Ovary (tissue), 9 donors: ENCODE data around the gene KRTAP6-1. TPM values are rescaled to one million over a fixed set of nuclear protein-coding genes. Genes with fewer than 3 reads are reported as not detected.

Experiments used
- DNase-seq, 5 donors: peaks; one replicate each; pipeline ENCODE4 v3.0.0-alpha.2; 2019 to 2020
- H3K27ac ChIP-seq, 2 donors: fragments of 200-600 bp; one replicate each; pipeline versions ENCODE4 v1.5.1 to v1.8.0; 2019 to 2022
- H3K27me3 ChIP-seq: fragments of 200-600 bp; one replicate; pipeline ENCODE4 v1.8.0; 2022
- H3K36me3 ChIP-seq: fragments of 200-600 bp; sonication (generic); one replicate; pipeline ENCODE4 v1.5.1; 2019
- H3K4me1 ChIP-seq: one replicate; pipeline ENCODE4 v1.8.1; 2013; ENCODE audit warnings: mild to moderate bottlenecking, moderate library complexity; ENCODE audit not compliant: insufficient read depth
- H3K4me3 ChIP-seq: fragments of 200-600 bp; sonication (generic); one replicate; pipeline ENCODE4 v1.5.1; 2017
- H3K9me3 ChIP-seq, 2 donors: fragments of 200-600 bp in 1 of 2; sonication (generic) in 1 of 2; one replicate each; pipeline versions ENCODE4 v1.5.1 to v1.8.1; 2013 to 2019; ENCODE audit warnings: mild to moderate bottlenecking in 1 of 2, moderate library complexity in 1 of 2
- CTCF ChIP-seq, 3 donors: fragments of 450-650 bp in 2 of 3; fragments of 200-600 bp in 1 of 3; IDR thresholded peaks; one replicate each; pipeline versions ENCODE4 v1.5.1 to v1.8.0; 2016 to 2022; ENCODE audit warnings: antibody characterized with exemption in 3 of 3, mild to moderate bottlenecking in 1 of 3
- EP300 ChIP-seq: sonication (generic); formaldehyde crosslinking; IDR thresholded peaks from one replicate; pipeline ENCODE4 v1.6.1; 2017; ENCODE audit warnings: antibody characterized with exemption
- POLR2A ChIP-seq: fragments of 450-650 bp; IDR thresholded peaks from one replicate; pipeline ENCODE4 v1.6.1; 2017; ENCODE audit warnings: antibody characterized with exemption, mild to moderate bottlenecking, moderate library complexity
- WGBS, 3 donors: extraction: QIAGEN DNeasy Blood & Tissue Kit in 1 of 3; methylation state at CpG; one replicate each; pipeline versions ENCODE4 v1.1.5 to v1.1.7; 2013 to 2017; 5-methylcytosine and 5-hydroxymethylcytosine counted together
- intact Hi-C, 4 donors: fragments of 100-400 bp; cut with DNase I; formaldehyde crosslinking; loops; one replicate each; pipeline versions ENCODE4 v1.11.0 to v1.15.1; 2022 to 2023
- polyA plus RNA-seq, 2 donors: library from polyadenylated mRNA; stranded (reverse); fragments of 200-250 nt in 1 of 2; fragments of 350-450 nt in 1 of 2; fragmentation: Illumina TruSeq in 1 of 2; extraction: RNeasy Lipid Tissue Mini Kit (QIAGEN cat#74804) in 1 of 2; gene quantifications; one replicate each; pipeline ENCODE4 v1.2.3, GENCODE V29; 2013 to 2014
- total RNA-seq, 7 donors: library from RNA; depleted of rRNA in 2 of 7; stranded (reverse); fragments of >200 nt in 2 of 7; fragmentation: NEBNext Ultra II Directional in 3 of 7; extraction: Animal tissue kit (Norgen Biotek cat#: 25700) in 3 of 7; gene quantifications; one replicate each; pipeline versions ENCODE4 v1.1.0 to v1.2.4, GENCODE V29; 2016 to 2023
- donor health status: DM: no; HTN: no; CAD: no; lungs with moderate emphysema.
- donor health status: DM: no; HTN: no; CAD: no.
- donor health status: Bipolar disorder and iron deficiency.
- donor health status: DM: yes; HTN: yes; CAD: no.
- donor health status: DM: no; HTN: no; CAD: no.
- donor health status: DM: yes; HTN: yes; CAD: no.

Gene KRTAP6-1
- total and polyA plus RNA-seq, 9 donors: not detected

- DNase-seq: no peak
- Histone ChIP-seq H3K27me3 (no peaks in the 10 kb centered on the region), H3K4me3 (no peak within 1 kb of the TSS), H3K27ac (no peak within 1 kb of the TSS), H3K4me1 (no peaks in the 10 kb centered on the region), H3K9me3 (no peaks in the 10 kb centered on the region), H3K36me3 (no peaks in the 10 kb centered on the region)
- TF ChIP-seq EP300 (no peak), POLR2A (no peak), CTCF (IDR thresholded peaks at IDR 0.05) (no peak)
- intact Hi-C loops: no loop called here
- WGBS, 3 donors: 76 to 94% (median 87%) methylated on average over 1 of the region's 1 CpG
These were observed 21.2 kb upstream of the KRTAP6-1 start, which contains the start of gene KRTAP20-2 for GRCh38 chr21:30634906-30635305. Gene KRTAP20-2 (plus strand): TSS chr21:30635206. CDS start chr21:30635264, 58 bp downstream.

- TF ChIP-seq CTCF (IDR thresholded peaks at IDR 0.05): no peak
- DNase-seq: no peak
- intact Hi-C loops: no loop called here
These were observed 15.5 kb upstream of the KRTAP6-1 start for GRCh38 chr21:30629200-30629599.

GRCh38 chr21:30628109-30628508 is 14.4 kb upstream of the KRTAP6-1 start:
- 68 to 86% (median 85%) methylated on average over 4 of the region's 4 CpGs for WGBS, 3 donors
- Histone ChIP-seq H3K27ac (no peak overlapping the region), H3K27me3 (no peaks in the 10 kb centered on the region), H3K9me3 (no peaks in the 10 kb centered on the region), H3K36me3 (no peaks in the 10 kb centered on the region), H3K4me3 (no peak overlapping the region), H3K4me1 (no peaks in the 10 kb centered on the region)
- intact Hi-C loops: no loop called here
- no peak for TF ChIP-seq POLR2A
- TF ChIP-seq EP300: no peak
- TF ChIP-seq CTCF (IDR thresholded peaks at IDR 0.05): no peak
- DNase-seq: no peak

More at GRCh38 chr21:30629200-30629599, 15.5 kb upstream of the KRTAP6-1 start:
- H3K36me3 ChIP-seq: no peaks in the 10 kb centered on the region
- 12 to 29% (median 20%) methylated on average over 1 of the region's 1 CpG for WGBS, 3 donors
- no peaks in the 10 kb centered on the region for H3K4me1 ChIP-seq
- no peaks in the 10 kb centered on the region for H3K9me3 ChIP-seq
- no peak overlapping the region for H3K4me3 ChIP-seq
- H3K27ac ChIP-seq: no peak overlapping the region
- H3K27me3 ChIP-seq: no peaks in the 10 kb centered on the region

GRCh38 chr21:30625449-30626165 is 11.9 kb upstream of the KRTAP6-1 start:
- no peak for TF ChIP-seq EP300
- no peak for TF ChIP-seq POLR2A
- H3K27ac ChIP-seq: no peak overlapping the region
- DNase-seq: no peak
- no peaks in the 10 kb centered on the region for H3K4me1 ChIP-seq
- intact Hi-C loops: no loop called here
- no peaks in the 10 kb centered on the region for H3K36me3 ChIP-seq
- H3K4me3 ChIP-seq: no peak overlapping the region
- WGBS, 3 donors: 74 to 80% (median 75%) methylated on average over 4 of the region's 4 CpGs
- no peaks in the 10 kb centered on the region for H3K27me3 ChIP-seq
- H3K9me3 ChIP-seq: no peaks in the 10 kb centered on the region

- Histone ChIP-seq H3K27ac (no peak overlapping the region), H3K27me3 (no peaks in the 10 kb centered on the region), H3K9me3 (no peaks in the 10 kb centered on the region), H3K4me1 (no peaks in the 10 kb centered on the region), H3K36me3 (no peaks in the 10 kb centered on the region), H3K4me3 (no peak overlapping the region)
- DNase-seq: no peak
- intact Hi-C loops: no loop called here
- 84 to 93% (median 91%) methylated on average over 3 of the region's 3 CpGs for WGBS, 3 donors
- no peak for TF ChIP-seq POLR2A
- TF ChIP-seq EP300: no peak
- no peak for TF ChIP-seq CTCF (IDR thresholded peaks at IDR 0.05)
These were observed 9.6 kb upstream of the KRTAP6-1 start for GRCh38 chr21:30623362-30623761.
